Body of pancreas (tissue), 4 donors: ENCODE measurements around the gene HOXA9.

Source experiments
- POLR2A ChIP-seq, 3 donors: fragments of 450-650 bp; IDR thresholded peaks; one replicate each; pipeline ENCODE4 v1.6.1; 2016; ENCODE audit warnings: antibody characterized with exemption in 3 of 3, mild to moderate bottlenecking in 2 of 3
- TF ChIP-seq, protein P1 (sequence below), 7 experiments: fragments of 450-650 bp in 4 of 7; fragments of 200-600 bp in 3 of 7; sonication (generic) in 3 of 7; IDR thresholded peaks; one replicate each; pipeline ENCODE4 v1.5.1; 2016 to 2019; ENCODE audit warnings: antibody characterized with exemption in 7 of 7

DNA sequence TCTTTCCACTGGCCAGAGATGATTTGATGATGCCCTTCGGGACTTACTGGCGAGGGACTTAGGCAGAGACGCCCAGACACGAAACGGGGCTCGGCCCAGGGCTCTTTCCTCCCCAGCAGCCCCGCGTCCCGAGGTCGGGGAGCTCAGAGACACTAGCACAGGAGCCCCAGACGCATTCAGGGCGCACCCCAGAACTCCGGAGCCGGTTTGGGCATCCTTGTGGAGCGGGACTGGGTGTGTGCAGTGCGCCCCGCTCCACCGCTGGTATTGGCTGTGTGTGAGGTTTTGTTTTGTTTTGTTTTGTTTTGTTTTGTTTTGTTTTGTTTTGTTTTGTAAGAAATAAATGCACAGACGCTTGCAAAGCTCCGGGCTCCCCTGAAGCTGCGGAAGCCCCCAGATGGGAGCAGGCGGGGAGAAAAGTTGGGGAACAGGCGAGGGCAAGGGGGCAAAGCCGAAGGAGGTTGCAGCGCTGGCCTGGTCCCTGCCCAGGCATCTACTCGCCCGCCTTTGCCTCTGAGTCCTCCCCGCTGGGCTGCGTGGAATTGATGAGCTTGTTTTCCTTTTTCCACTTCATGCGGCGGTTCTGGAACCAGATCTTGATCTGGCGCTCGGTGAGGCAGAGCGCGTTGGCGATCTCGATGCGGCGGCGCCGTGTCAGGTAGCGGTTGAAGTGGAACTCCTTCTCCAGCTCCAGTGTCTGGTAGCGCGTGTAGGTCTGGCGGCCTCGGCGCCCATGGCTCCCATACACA lies 20.0 kb downstream of the HOXA9 start:
- TF ChIP-seq, protein P1, sequence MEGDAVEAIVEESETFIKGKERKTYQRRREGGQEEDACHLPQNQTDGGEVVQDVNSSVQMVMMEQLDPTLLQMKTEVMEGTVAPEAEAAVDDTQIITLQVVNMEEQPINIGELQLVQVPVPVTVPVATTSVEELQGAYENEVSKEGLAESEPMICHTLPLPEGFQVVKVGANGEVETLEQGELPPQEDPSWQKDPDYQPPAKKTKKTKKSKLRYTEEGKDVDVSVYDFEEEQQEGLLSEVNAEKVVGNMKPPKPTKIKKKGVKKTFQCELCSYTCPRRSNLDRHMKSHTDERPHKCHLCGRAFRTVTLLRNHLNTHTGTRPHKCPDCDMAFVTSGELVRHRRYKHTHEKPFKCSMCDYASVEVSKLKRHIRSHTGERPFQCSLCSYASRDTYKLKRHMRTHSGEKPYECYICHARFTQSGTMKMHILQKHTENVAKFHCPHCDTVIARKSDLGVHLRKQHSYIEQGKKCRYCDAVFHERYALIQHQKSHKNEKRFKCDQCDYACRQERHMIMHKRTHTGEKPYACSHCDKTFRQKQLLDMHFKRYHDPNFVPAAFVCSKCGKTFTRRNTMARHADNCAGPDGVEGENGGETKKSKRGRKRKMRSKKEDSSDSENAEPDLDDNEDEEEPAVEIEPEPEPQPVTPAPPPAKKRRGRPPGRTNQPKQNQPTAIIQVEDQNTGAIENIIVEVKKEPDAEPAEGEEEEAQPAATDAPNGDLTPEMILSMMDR (IDR thresholded peaks at IDR 0.05) = no peak
- TF ChIP-seq POLR2A (IDR thresholded peaks at IDR 0.05) = no peak
